Stimulated activated effector memory CD8-positive, alpha-beta T cell treated with anti-CD3 and anti-CD28 coated beads, Interleukin-12 subunit alpha, Interleukin-12 subunit beta, amount 100 ng/mL, for 72 hours (primary cell): Measurements from ENCODE around the gene USP34.
"Not testable (repeated sequence)": the region's sequence is repeated elsewhere in the genome, so short reads cannot be mapped to it uniquely, and the experiment has no call there.

Source experiments
- ATAC-seq: fragments of 150-1000 bp; cut with Tn5 transposase; 2 replicates; pipeline ENCODE4 v1.10.0; 2021
- DNase-seq, 2 donors: peaks; one replicate each; pipeline ENCODE4 v3.0.0; 2021 to 2022; ENCODE audit warnings: low spot score in 2 of 2
- H3K27ac Mint-ChIP-seq: one replicate; pipeline ENCODE4 v1.8.0; 2022; ENCODE audit warnings: mild to moderate bottlenecking, mixed read lengths
- H3K36me3 Mint-ChIP-seq: one replicate; pipeline ENCODE4 v1.8.0; 2022; ENCODE audit warnings: mild to moderate bottlenecking, mixed read lengths
- H3K4me1 Mint-ChIP-seq: one replicate; pipeline ENCODE4 v1.8.0; 2022; ENCODE audit warnings: mixed read lengths
- H3K4me3 Mint-ChIP-seq: one replicate; pipeline ENCODE4 v1.8.0; 2022; ENCODE audit warnings: mild to moderate bottlenecking, mixed read lengths
- H3K9me3 Mint-ChIP-seq: one replicate; pipeline ENCODE4 v1.8.0; 2022; ENCODE audit warnings: mixed read lengths

USP34 gene

DNA sequence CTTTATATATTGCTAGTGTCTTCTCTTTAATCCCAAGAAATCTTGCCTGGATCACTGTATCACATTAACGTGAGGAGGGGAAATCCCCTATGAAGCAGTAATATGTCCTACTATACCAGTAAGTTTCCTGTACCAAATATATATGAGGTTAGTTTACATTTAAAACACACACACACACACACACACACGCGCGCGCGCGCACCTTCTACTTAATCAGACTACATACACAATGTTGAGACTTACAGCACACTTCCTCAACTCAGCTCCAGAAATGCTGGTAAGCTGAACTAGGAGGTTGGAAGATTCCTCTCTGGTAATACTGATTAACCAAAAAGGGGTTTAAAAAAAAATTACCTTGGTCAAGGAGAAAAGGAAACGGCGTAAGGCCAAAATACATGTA, 49.3 kb downstream of the USP34 start:
- Mint-ChIP-seq H3K4me1 (peaks cover 40% of the 10 kb centered on the region), H3K9me3 (no peaks in the 10 kb centered on the region), H3K36me3 (peaks cover 16% of the 10 kb centered on the region), H3K27ac (peak overlapping the region; percentile 27), H3K4me3 (no peak overlapping the region)
- ATAC-seq (no peak), DNase-seq (no peak)

DNA sequence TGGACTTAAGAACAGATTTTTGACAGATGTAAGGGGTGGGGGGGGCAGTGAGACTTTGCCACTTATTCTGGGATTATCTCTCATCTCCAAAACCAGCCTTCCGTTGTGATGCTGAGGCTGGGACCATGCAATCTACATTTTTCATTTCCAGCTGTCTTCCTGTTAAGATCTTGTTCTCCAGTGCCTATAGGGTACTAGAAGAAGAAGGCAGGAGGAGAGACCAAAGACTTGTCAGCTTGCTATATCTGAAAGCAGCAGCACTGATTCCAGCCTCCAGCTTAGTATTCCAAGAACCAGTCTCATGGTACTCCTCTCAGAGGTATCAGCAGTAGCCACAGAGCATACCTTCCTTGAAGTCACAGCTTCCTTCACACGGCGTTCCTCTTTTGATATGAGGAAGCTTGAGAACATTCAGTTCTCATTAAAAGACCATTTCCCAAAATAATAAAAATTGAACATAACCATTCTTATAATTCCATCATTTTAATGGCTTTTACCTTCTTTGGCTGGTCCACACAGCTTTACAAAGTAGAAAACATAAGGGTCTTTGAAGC, 49.8 kb downstream of the USP34 start:
- peak overlapping the region; percentile 37 for H3K27ac Mint-ChIP-seq

GRCh38 chr2:61419570-61419969, 51.3 kb downstream of the USP34 start:
- no peaks in the 10 kb centered on the region for H3K9me3 Mint-ChIP-seq
- H3K27ac Mint-ChIP-seq = no peak overlapping the region
- H3K4me3 Mint-ChIP-seq = no peak overlapping the region
- no peak for DNase-seq
- H3K36me3 Mint-ChIP-seq = peaks cover 16% of the 10 kb centered on the region
- peaks cover 22% of the 10 kb centered on the region for H3K4me1 Mint-ChIP-seq
- no peak for ATAC-seq

More for the DNA sequence above, 49.8 kb downstream of the USP34 start:
- DNase-seq (no peak), ATAC-seq (no peak)
- peaks cover 16% of the 10 kb centered on the region for H3K36me3 Mint-ChIP-seq
- peaks cover 35% of the 10 kb centered on the region for H3K4me1 Mint-ChIP-seq
- H3K9me3 Mint-ChIP-seq = no peaks in the 10 kb centered on the region
- H3K4me3 Mint-ChIP-seq = no peak overlapping the region

DNA sequence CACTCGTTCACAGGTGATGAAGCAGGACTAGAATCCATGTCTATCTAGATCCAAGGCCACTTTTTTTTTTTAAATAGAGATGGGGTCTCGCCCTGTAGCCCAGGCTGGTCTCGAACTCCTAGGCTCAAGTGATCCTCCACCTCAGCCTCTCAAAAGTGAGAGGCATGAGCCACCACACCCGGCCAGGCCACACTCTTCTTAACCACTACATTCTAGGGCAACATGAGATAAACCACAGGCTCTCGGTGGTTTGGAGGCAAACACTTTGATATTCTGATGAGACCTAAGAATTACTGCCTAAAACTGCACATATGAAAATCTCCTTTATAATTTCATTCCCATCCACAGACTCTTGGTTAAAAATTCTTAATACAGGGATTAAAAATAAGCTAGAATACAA, 51.8 kb downstream of the USP34 start:
- DNase-seq = no peak
- peaks cover 16% of the 10 kb centered on the region for H3K36me3 Mint-ChIP-seq

DNA sequence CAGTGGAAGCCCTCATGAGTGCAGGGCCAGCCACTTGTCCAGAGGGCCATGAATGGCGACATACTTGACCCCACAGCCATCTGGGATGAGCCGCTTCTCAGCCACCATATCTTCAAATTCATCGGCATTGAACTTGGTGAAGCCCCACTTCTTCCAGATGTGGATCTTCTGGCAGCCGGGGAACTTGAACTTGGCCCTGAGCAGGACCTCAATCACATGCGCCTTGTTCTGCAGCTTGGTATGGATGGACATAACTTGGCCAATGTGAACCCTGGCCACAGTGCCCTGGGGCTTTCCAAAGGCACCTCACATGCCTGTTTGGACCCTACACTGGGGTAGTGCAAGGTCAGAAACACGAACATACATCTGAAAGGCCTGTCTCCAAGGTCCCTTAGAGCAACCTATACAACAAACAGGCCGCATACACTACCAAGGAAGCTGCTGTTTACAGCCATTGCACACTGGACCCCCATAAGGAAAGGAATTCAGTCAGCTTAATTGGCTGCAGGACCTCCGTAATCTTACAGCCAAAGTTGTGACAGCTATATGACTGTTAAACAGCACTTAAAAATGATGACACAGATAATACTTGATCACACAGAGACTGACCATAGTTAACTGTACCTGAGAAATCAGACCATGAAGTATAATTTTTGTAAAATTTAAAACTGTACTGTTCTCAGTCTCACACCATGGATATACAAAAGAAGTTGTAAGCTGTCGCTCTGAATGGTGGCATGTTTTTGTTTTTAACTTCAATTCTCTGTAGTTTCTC, 53.8 kb downstream of the USP34 start:
- H3K4me1 Mint-ChIP-seq = peaks cover 21% of the 10 kb centered on the region
- H3K27ac Mint-ChIP-seq = no peak overlapping the region
- peaks cover 14% of the 10 kb centered on the region for H3K36me3 Mint-ChIP-seq
- ATAC-seq = no peak
- no peak overlapping the region for H3K4me3 Mint-ChIP-seq
- DNase-seq = no peak
- H3K9me3 Mint-ChIP-seq = no peaks in the 10 kb centered on the region

More for the DNA sequence above, 51.8 kb downstream of the USP34 start:
- H3K4me3 Mint-ChIP-seq = no peak overlapping the region
- H3K9me3 Mint-ChIP-seq = no peaks in the 10 kb centered on the region
- peak overlapping the region; percentile 29 for H3K27ac Mint-ChIP-seq
- peaks cover 27% of the 10 kb centered on the region for H3K4me1 Mint-ChIP-seq
- peak; percentile 77 for ATAC-seq

DNA sequence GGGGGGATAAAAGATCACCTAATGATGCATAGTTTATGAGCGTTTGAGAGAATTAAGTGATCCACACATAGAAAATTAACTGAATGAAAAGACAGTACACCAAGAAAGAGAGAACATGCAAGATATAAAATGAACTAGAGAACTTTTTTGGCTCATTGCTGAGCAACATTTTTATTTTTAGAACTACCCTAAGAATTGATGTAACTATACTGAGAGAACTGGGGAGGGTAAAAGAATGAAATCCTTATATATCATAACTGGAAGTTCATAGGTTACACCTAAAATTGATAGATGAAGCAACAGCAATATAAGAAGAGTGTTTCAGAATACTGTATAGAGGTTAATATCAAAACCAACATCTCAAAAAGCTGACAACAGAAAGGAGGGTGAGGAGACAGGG, 55.6 kb downstream of the USP34 start:
- H3K4me1 Mint-ChIP-seq = peaks cover 30% of the 10 kb centered on the region
- ATAC-seq = no peak
- no peak overlapping the region for H3K27ac Mint-ChIP-seq
- DNase-seq = no peak
- no peaks in the 10 kb centered on the region for H3K9me3 Mint-ChIP-seq
- H3K4me3 Mint-ChIP-seq = no peak overlapping the region
- H3K36me3 Mint-ChIP-seq = peaks cover 25% of the 10 kb centered on the region

DNA sequence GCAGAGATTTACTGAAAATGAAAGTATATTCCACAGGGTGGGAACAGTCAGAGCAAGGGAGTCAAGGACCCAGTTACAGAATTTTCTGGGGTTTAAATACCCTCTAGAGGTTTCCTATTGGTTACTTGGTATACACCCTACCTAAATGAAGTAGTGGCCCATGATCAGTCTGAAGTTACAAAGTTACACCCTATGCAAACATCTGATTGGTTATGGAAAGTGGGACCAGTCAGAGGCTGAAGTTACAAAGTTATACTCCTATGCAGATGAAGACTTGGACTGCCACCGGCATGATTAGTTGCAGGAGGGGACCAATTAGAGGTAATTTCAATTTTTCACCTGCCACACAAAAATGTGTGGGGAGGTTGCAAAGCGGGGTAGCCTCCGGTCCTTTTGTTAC, 56.2 kb downstream of the USP34 start:
- no peak for ATAC-seq
- no peaks in the 10 kb centered on the region for H3K9me3 Mint-ChIP-seq
- peaks cover 25% of the 10 kb centered on the region for H3K36me3 Mint-ChIP-seq
- H3K27ac Mint-ChIP-seq = no peak overlapping the region
- H3K4me1 Mint-ChIP-seq = peaks cover 29% of the 10 kb centered on the region
- H3K4me3 Mint-ChIP-seq = no peak overlapping the region
- DNase-seq = no peak

DNA sequence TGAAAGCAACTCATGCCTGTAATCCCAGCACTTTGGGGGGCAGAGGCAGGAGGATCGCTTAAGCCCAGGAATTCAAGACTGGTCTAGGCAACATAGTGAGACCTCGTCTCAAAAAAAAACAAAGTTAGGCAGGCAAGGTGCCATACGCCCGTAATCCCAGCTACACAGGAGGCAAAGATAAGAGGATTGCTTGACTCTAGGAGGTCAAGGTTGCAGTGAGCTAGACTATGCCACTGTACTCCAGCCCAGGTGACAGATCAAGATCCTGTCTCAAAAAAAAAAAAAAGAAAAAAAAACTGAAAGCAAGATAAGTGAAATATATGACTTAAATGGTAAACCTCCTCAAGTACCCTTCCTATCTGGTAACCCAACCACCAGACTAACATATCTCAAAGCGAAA, 59.8 kb downstream of the USP34 start:
- no peak for DNase-seq
- Mint-ChIP-seq H3K36me3 (peaks cover 16% of the 10 kb centered on the region), H3K4me1 (peaks cover 25% of the 10 kb centered on the region), H3K27ac (peak overlapping the region; percentile 37), H3K4me3 (no peak overlapping the region), H3K9me3 (no peaks in the 10 kb centered on the region)
- ATAC-seq = no peak

DNA sequence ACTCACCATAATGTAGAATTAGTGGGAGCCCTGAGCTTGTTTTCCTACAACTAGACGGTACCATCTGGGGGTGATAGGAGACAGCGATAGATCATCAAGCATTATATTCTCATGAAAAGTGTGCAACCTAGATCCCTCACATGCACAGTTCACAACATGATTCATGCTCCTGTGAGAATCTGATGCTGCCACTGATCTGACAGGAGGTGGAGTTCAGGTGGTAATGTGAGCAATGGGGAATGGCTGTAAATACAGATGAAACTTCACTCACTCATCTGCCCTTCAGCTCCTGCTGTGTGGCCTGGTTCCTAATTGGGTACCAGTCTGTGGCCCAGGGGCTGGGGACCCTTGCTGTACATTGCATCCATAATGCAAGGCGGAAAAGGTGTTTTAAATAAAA, 60.7 kb downstream of the USP34 start:
- Mint-ChIP-seq H3K36me3 (peaks cover 25% of the 10 kb centered on the region), H3K27ac (peak overlapping the region; percentile 37), H3K4me1 (peaks cover 25% of the 10 kb centered on the region), H3K4me3 (no peak overlapping the region), H3K9me3 (no peaks in the 10 kb centered on the region)
- DNase-seq (no peak), ATAC-seq (no peak)

GRCh38 chr2:61405813-61406212, 65.1 kb downstream of the USP34 start:
- Mint-ChIP-seq H3K36me3 (peaks cover 48% of the 10 kb centered on the region), H3K27ac (no peak overlapping the region), H3K4me1 (peaks cover 8% of the 10 kb centered on the region), H3K4me3 (no peak overlapping the region), H3K9me3 (no peaks in the 10 kb centered on the region)
- no peak for ATAC-seq
- no peak for DNase-seq

GRCh38 chr2:61404438-61404837, 66.4 kb downstream of the USP34 start:
- DNase-seq (no peak), ATAC-seq (no peak)
- Mint-ChIP-seq H3K4me1 (peaks cover 5% of the 10 kb centered on the region), H3K4me3 (no peak overlapping the region), H3K36me3 (peaks cover 48% of the 10 kb centered on the region), H3K9me3 (no peaks in the 10 kb centered on the region), H3K27ac (no peak overlapping the region)

GRCh38 chr2:61398413-61398812, 72.5 kb downstream of the USP34 start:
- peaks cover 54% of the 10 kb centered on the region for H3K36me3 Mint-ChIP-seq
- no peaks in the 10 kb centered on the region for H3K9me3 Mint-ChIP-seq
- no peak for DNase-seq
- no peak overlapping the region for H3K27ac Mint-ChIP-seq
- H3K4me1 Mint-ChIP-seq = no peaks in the 10 kb centered on the region
- ATAC-seq = no peak
- H3K4me3 Mint-ChIP-seq = no peak overlapping the region

DNA sequence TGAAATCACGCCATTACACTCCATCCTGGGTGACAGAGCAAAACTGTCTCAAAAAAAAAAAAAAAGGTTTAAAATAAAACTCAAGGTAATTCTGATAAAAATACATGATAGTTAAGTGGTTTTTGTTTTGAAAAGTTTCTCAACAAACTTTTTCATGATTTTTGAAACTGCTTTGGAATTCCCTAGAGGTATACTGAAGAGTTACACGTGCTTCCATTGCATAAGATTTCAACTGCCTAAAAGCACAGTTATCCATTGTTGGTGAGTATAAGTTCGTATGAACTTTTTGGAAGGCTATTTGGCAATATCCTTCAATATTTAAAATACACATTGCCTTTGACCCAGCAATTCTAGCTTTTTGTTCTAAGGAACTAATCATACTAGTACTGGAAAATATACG, 74.9 kb downstream of the USP34 start:
- no peaks in the 10 kb centered on the region for H3K4me1 Mint-ChIP-seq
- H3K9me3 Mint-ChIP-seq = no peaks in the 10 kb centered on the region
- H3K27ac Mint-ChIP-seq = no peak overlapping the region
- DNase-seq = no peak
- no peak for ATAC-seq
- H3K4me3 Mint-ChIP-seq = no peak overlapping the region
- peaks cover 50% of the 10 kb centered on the region for H3K36me3 Mint-ChIP-seq

DNA sequence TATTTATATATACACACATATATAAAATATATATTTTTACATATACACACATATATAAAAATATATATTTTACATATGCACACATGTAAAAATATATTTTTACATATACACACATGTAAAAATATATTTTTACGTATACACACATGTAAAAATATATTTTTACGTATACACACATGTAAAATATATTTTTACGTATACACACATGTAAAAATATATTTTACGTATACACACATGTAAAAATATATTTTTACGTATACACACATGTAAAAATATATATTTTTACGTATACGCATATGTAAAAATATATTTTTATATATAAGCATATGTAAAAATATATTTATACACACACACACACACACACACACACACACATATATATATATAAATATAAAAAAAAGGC, 83.3 kb downstream of the USP34 start:
- H3K4me3 Mint-ChIP-seq, H3K9me3 Mint-ChIP-seq, H3K4me1 Mint-ChIP-seq, DNase-seq, H3K27ac Mint-ChIP-seq, ATAC-seq: not testable (repeated sequence)
- H3K36me3 Mint-ChIP-seq = peaks cover 59% of the 10 kb centered on the region

DNA sequence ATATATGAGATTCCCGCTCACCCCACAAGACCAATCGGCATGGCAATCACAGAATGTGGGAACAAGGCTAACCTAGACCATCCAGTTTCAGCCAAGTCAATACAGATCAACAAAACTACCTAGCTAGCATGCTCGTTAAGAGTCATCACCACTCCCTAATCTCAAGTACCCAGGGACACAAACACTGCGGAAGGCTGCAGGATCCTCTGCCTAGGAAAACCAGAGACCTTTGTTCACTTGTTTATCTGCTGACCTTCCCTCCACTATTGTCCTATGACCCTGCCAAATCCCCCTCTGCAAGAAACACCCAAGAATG, 90.0 kb downstream of the USP34 start:
- Mint-ChIP-seq H3K36me3 (peaks cover 96% of the 10 kb centered on the region), H3K27ac (peak overlapping the region; percentile 60), H3K4me1 (peaks cover 13% of the 10 kb centered on the region)
- DNase-seq, H3K9me3 Mint-ChIP-seq, H3K4me3 Mint-ChIP-seq, ATAC-seq: not testable (repeated sequence)

DNA sequence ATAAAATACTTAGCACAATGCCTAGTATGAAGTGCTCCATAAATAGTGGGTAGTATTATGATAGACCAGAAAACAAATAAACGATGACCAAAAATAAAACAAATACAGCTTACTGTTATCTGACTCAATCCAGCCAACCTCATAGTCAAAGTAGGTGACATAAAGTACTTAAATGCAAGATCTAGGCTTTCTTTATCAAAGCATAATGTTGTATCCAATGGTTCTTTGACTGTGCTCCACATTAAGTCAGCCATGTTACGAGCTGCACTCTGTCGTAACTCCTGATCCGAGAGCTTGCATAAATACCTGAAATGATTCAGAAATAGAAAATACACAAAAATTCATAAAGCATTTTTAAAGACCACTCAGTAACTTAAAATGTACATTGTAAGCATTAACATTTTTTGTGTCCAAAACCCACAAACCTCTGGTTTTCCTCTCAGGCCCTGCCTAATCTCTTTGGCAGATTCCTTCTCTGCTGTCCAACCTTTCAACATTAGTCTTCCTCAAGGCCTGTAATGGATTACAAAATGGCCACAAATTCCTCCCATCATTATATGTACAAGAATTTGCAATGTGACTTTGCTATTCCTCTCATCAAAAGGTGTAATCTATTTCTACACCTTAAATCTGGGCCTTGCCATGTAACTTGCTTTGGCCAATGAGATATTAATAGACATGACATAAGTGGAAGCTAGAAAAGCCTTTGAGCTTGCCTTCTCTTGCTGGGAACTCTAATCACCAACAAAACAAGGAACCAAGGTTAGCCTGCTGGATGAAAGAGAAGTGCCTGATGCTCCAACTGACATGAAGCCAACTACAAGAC, 90.6 kb downstream of the USP34 start:
- ATAC-seq (no peak), DNase-seq (no peak)
- H3K4me3 Mint-ChIP-seq = no peak overlapping the region
- H3K9me3 Mint-ChIP-seq = no peaks in the 10 kb centered on the region
- H3K27ac Mint-ChIP-seq = peak overlapping the region; percentile 60
- peaks cover 13% of the 10 kb centered on the region for H3K4me1 Mint-ChIP-seq
- H3K36me3 Mint-ChIP-seq = peaks cover 96% of the 10 kb centered on the region
